PC-9 (cell line): Measurements from ENCODE around the gene HINT2. TPM values are rescaled to one million over a fixed set of nuclear protein-coding genes. Genes with fewer than 3 reads are reported as not detected.

Experiments
- BruUV-seq: library from RNA; stranded (reverse); fragments of 400-500 nt; replicated peaks from 2 replicates; lab custom pipeline; 2021; lab: Mats Ljungman, UMichigan
- CTCF ChIA-PET: fragments of 300-600 bp; sonication (Branson Sonifier 250); formaldehyde crosslinking; loops from one replicate; lab custom pipeline; 2022; ENCODE audit warnings: antibody characterized with exemption; lab: Charles Lee
- POLR2A ChIA-PET: fragments of 300-600 bp; sonication (Branson Sonifier 250); formaldehyde crosslinking; loops from one replicate; lab custom pipeline; 2022; ENCODE audit warnings: antibody characterized with exemption; ENCODE audit not compliant: unreplicated experiment; lab: Charles Lee
- DNase-seq, 2 experiments: peaks; one replicate each; pipeline versions ENCODE4 v3.0.0 to v3.0.0-alpha.2; 2015 to 2022; ENCODE audit warnings: mixed read lengths in 1 of 2
- H2AFZ ChIP-seq: fragments of 200-600 bp; sonication (generic); 2 replicates; pipeline ENCODE4 v1.8.1; 2017; ENCODE audit warnings: antibody characterized with exemption
- H3F3A ChIP-seq: fragments of 200-600 bp; sonication (generic); 2 replicates; pipeline ENCODE4 v1.8.1; 2017; ENCODE audit warnings: antibody characterized with exemption, mild to moderate bottlenecking, low read depth; ENCODE audit not compliant: insufficient read depth
- H3K27ac ChIP-seq: fragments of 200-600 bp; sonication (generic); 2 replicates; pipeline ENCODE4 v1.6.1; 2016; ENCODE audit warnings: mixed run types
- H3K27me3 ChIP-seq: fragments of 200-600 bp; sonication (generic); 2 replicates; pipeline ENCODE4 v1.6.1; 2016; ENCODE audit warnings: low read depth, mixed run types; ENCODE audit not compliant: insufficient read depth
- H3K36me3 ChIP-seq: fragments of 200-600 bp; sonication (generic); 2 replicates; pipeline ENCODE4 v1.6.1; 2016; ENCODE audit warnings: low read depth, mixed run types
- H3K4me1 ChIP-seq: fragments of 200-600 bp; sonication (generic); replicated peaks from 2 replicates; pipeline ENCODE4 v1.6.1; 2016; ENCODE audit warnings: mixed run types; ENCODE audit not compliant: insufficient read depth
- H3K4me2 ChIP-seq: fragments of 200-600 bp; sonication (generic); 2 replicates; pipeline ENCODE4 v1.6.1; 2017; ENCODE audit warnings: mixed run types
- H3K4me3 ChIP-seq: fragments of 200-600 bp; sonication (generic); 2 replicates; pipeline ENCODE4 v1.6.1; 2016; ENCODE audit warnings: mixed run types
- H3K79me2 ChIP-seq: fragments of 200-600 bp; sonication (generic); 2 replicates; pipeline ENCODE4 v1.6.1; 2017; ENCODE audit warnings: low read depth, mixed run types
- H3K9me2 ChIP-seq: fragments of 200-600 bp; sonication (generic); 2 replicates; pipeline ENCODE4 v1.8.1; 2017; ENCODE audit warnings: mild to moderate bottlenecking; ENCODE audit not compliant: insufficient read depth
- H3K9me3 ChIP-seq: fragments of 200-600 bp; sonication (generic); 2 replicates; pipeline ENCODE4 v1.8.1; 2016; ENCODE audit warnings: low read depth; ENCODE audit not compliant: insufficient read depth
- H4K20me1 ChIP-seq: fragments of 200-600 bp; sonication (generic); 2 replicates; pipeline ENCODE4 v1.8.1; 2017; ENCODE audit not compliant: insufficient read depth
- EZH2 ChIP-seq: fragments of 200-600 bp; sonication (generic); IDR thresholded peaks from 2 replicates; pipeline ENCODE4 v1.8.0; 2017; ENCODE audit warnings: antibody characterized with exemption, low read depth
- intact Hi-C: fragments of 100-400 bp; cut with micrococcal nuclease; formaldehyde crosslinking; loops from one replicate; pipeline ENCODE4 v1.10.0; 2022; ENCODE audit not compliant: unreplicated experiment
- total RNA-seq: library from RNA; stranded (reverse); gene quantifications from 2 replicates; pipeline ENCODE4 v1.2.3, GENCODE V29; 2021
- TF ChIP-seq, protein P1 (sequence below): fragments of 200-600 bp; sonication (generic); conservative IDR thresholded peaks from 2 replicates; pipeline ENCODE4 v1.6.1; 2017; ENCODE audit warnings: mixed run types, antibody characterized with exemption, mild to moderate bottlenecking, moderate library complexity

The HINT2 gene
- total RNA-seq, 1 experiment from 2014 or later, result 53.1 TPM

DNA sequence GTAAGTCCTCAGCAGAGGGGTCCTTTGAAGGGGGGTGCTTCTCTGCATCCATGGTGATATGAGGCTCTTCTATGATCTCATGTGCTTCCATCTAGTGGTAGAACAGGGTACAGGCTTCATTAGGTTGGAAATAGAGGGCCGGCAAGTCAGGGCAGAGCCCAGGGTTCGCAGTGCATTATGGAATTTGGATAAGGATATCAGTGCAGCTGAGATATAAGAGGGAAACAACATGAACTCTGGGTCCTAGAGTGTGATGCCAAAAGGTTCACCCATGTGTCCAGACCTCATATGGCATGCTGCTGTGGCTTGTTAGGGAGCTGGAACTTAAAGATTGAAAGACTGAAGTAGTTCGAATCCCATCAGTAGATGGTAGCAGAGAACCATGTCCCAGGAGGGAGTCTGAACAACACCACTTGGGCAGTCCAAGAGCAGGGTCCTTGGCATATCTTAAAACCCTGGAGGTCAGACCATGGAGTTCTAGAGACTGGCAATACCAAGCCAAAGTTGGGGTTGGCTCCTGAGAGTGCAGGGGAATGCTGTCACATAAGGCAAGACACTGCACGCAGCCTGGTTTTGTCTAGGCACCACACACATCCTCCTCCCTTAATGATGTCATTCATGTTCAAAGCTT is 11.3 kb upstream of the HINT2 start:
- TF ChIP-seq EZH2, result no peak
- TF ChIP-seq, protein P1, sequence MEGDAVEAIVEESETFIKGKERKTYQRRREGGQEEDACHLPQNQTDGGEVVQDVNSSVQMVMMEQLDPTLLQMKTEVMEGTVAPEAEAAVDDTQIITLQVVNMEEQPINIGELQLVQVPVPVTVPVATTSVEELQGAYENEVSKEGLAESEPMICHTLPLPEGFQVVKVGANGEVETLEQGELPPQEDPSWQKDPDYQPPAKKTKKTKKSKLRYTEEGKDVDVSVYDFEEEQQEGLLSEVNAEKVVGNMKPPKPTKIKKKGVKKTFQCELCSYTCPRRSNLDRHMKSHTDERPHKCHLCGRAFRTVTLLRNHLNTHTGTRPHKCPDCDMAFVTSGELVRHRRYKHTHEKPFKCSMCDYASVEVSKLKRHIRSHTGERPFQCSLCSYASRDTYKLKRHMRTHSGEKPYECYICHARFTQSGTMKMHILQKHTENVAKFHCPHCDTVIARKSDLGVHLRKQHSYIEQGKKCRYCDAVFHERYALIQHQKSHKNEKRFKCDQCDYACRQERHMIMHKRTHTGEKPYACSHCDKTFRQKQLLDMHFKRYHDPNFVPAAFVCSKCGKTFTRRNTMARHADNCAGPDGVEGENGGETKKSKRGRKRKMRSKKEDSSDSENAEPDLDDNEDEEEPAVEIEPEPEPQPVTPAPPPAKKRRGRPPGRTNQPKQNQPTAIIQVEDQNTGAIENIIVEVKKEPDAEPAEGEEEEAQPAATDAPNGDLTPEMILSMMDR, result peak; percentile 74
- intact Hi-C loops, result loop anchor here (1.0 to 5.0 kb wide), 2 partner anchors 56 to 179 kb away; no protein-coding TSS in a partner anchor
- H4K20me1 ChIP-seq, result no peaks in the 10 kb centered on the region
- no peak overlapping the region for H3K4me3 ChIP-seq
- H3K9me2 ChIP-seq, result no peaks in the 10 kb centered on the region
- no peaks in the 10 kb centered on the region for H3K4me1 ChIP-seq
- no TSS peak for BruUV-seq
- no peaks in the 10 kb centered on the region for H3K79me2 ChIP-seq
- H3K4me2 ChIP-seq, result no peak overlapping the region
- H3F3A ChIP-seq, result no peaks in the 10 kb centered on the region
- CTCF ChIA-PET, result interaction anchor here (0.7 to 1.4 kb wide), 2 partner anchors 56 to 339 kb away, joined by 4 to 7 read pairs; no protein-coding TSS in a partner anchor
- no peaks in the 10 kb centered on the region for H3K27me3 ChIP-seq
- DNase-seq, result no peak
- POLR2A ChIA-PET, result no interaction called here
- H3K27ac ChIP-seq, result no peak overlapping the region
- no peak overlapping the region for H2AFZ ChIP-seq
- H3K9me3 ChIP-seq, result no peaks in the 10 kb centered on the region
- H3K36me3 ChIP-seq, result no peaks in the 10 kb centered on the region

DNA sequence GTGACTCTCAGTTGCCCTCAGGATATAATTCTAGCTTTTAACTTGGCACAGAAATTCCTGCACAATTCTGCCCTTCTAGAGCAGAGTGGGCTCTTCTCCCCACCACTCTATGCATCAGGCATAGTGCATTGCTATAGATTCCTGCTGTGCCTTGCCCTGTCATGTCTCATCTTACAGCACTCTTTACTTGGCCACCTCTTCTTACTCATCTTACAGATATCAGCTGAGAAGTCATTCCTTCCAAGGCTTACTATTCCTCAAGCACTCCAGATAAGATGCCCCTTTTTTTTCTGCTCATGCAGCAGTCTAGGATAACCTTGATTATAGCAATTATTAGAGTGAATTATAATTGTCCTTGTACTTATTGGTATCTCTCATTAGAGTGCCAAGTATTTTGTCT is 8.1 kb upstream of the HINT2 start:
- intact Hi-C loops, result no loop called here
- TF ChIP-seq, protein P1, result no peak
- no peak for TF ChIP-seq EZH2
- H3K4me3 ChIP-seq, result no peak overlapping the region
- ChIA-PET POLR2A (no interaction called here), CTCF (no interaction called here)
- H3F3A ChIP-seq, result no peaks in the 10 kb centered on the region
- no peak for DNase-seq
- H3K36me3 ChIP-seq, result no peaks in the 10 kb centered on the region
- no peaks in the 10 kb centered on the region for H3K4me1 ChIP-seq
- H3K79me2 ChIP-seq, result no peaks in the 10 kb centered on the region
- H3K27ac ChIP-seq, result no peak overlapping the region
- H3K9me3 ChIP-seq, result no peaks in the 10 kb centered on the region
- H3K9me2 ChIP-seq, result no peaks in the 10 kb centered on the region
- no peak overlapping the region for H3K4me2 ChIP-seq
- no TSS peak for BruUV-seq
- no peaks in the 10 kb centered on the region for H3K27me3 ChIP-seq
- no peaks in the 10 kb centered on the region for H4K20me1 ChIP-seq
- no peak overlapping the region for H2AFZ ChIP-seq

DNA sequence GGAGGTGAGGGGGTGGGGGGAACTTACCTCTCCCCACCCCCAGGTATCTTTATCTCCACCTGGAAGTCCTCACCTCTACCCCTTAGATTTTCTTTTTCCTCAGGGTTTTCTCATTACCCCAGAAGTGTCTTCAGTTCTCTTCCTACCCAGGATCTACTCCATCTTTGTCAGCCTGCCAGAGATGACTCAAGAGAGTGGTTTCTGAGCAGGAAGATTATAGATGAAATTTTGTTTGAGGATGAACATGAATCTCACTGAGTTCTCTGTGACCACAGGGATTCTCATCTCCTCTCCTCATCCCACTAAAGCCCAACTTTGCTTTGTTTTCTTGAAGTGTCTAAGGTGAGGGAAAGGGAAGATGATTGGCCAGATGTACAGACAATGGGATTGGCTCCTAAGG is 5.2 kb upstream of the HINT2 start:
- no TSS peak for BruUV-seq
- no peaks in the 10 kb centered on the region for H3K9me2 ChIP-seq
- TF ChIP-seq EZH2, result no peak
- TF ChIP-seq, protein P1, result no peak
- no peaks in the 10 kb centered on the region for H3K4me1 ChIP-seq
- H2AFZ ChIP-seq, result no peak overlapping the region
- no peaks in the 10 kb centered on the region for H3K36me3 ChIP-seq
- no peak overlapping the region for H3K4me2 ChIP-seq
- no peak overlapping the region for H3K27ac ChIP-seq
- no peaks in the 10 kb centered on the region for H3K27me3 ChIP-seq
- CTCF ChIA-PET, result no interaction called here
- no peaks in the 10 kb centered on the region for H4K20me1 ChIP-seq
- POLR2A ChIA-PET, result no interaction called here
- H3F3A ChIP-seq, result 0 out of 2 replicates have a peak, but pooled peaks cover 3% of the 10 kb centered on the region
- no peaks in the 10 kb centered on the region for H3K79me2 ChIP-seq
- H3K9me3 ChIP-seq, result no peaks in the 10 kb centered on the region
- no peak overlapping the region for H3K4me3 ChIP-seq
- no peak for DNase-seq
- intact Hi-C loops, result no loop called here
